BLaER1 (cell line): ENCODE measurements around the gene PTPRN2.
"Not testable (repeated sequence)": the region's sequence is repeated elsewhere in the genome, so short reads cannot be mapped to it uniquely, and the experiment has no call there.

Source experiments
- H3K27ac ChIP-seq: shearing (Covaris generic); formaldehyde crosslinking; 2 replicates; pipeline ENCODE4 v1.8.1; 2022
- H3K27me3 ChIP-seq: shearing (Covaris generic); formaldehyde crosslinking; 2 replicates; pipeline ENCODE4 v1.8.1; 2022
- H3K36me3 ChIP-seq: shearing (Covaris generic); formaldehyde crosslinking; 2 replicates; pipeline ENCODE4 v1.8.1; 2022
- H3K4me1 ChIP-seq: shearing (Covaris generic); formaldehyde crosslinking; 2 replicates; pipeline ENCODE4 v1.8.1; 2022
- H3K4me2 ChIP-seq: shearing (Covaris generic); formaldehyde crosslinking; 2 replicates; pipeline ENCODE4 v1.8.1; 2022
- H3K4me3 ChIP-seq: shearing (Covaris generic); formaldehyde crosslinking; 2 replicates; pipeline ENCODE4 v1.8.1; 2022
- H3K9ac ChIP-seq: shearing (Covaris generic); formaldehyde crosslinking; 2 replicates; pipeline ENCODE4 v1.8.1; 2022
- H3K9me3 ChIP-seq: shearing (Covaris generic); formaldehyde crosslinking; 2 replicates; pipeline ENCODE4 v1.8.1; 2022
- H4K20me1 ChIP-seq: shearing (Covaris generic); formaldehyde crosslinking; 2 replicates; pipeline ENCODE4 v1.8.1; 2022
- Cebpa-rat ChIP-seq: shearing (Covaris generic); IDR thresholded peaks from 2 replicates; pipeline ENCODE4 v1.8.1; 2022

The PTPRN2 gene

DNA sequence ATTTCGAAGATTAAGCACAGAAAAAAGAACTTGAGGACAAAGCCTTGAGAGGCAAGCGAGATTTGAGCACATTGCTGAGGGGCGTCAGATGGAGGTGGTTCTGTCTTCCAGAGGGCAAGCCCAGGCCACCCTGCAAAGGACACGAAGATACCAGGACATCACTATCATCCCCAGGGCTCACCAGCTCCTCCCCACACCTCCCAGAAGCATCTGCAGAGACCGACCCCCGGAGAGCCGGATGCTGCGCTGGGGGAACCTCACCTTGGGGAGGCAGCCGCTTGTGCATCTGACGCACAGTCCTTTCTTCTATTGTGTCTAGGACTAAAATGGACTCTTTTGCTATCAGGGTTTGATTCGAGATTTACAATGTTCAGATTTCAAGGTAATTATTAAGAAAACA is 991.2 kb downstream of the PTPRN2 start:
- Histone ChIP-seq H3K9ac (no peak overlapping the region), H3K4me2 (no peak overlapping the region), H3K27ac (no peak overlapping the region), H3K27me3 (no peaks in the 10 kb centered on the region), H3K9me3 (no peaks in the 10 kb centered on the region), H3K4me3 (no peak overlapping the region), H4K20me1 (no peaks in the 10 kb centered on the region), H3K36me3 (peaks cover 5% of the 10 kb centered on the region; the same call in 1 of the 2 replicates), H3K4me1 (0 out of 2 replicates have a peak, but pooled peaks cover 5% of the 10 kb centered on the region)
- TF ChIP-seq Cebpa-rat, result no peak

DNA sequence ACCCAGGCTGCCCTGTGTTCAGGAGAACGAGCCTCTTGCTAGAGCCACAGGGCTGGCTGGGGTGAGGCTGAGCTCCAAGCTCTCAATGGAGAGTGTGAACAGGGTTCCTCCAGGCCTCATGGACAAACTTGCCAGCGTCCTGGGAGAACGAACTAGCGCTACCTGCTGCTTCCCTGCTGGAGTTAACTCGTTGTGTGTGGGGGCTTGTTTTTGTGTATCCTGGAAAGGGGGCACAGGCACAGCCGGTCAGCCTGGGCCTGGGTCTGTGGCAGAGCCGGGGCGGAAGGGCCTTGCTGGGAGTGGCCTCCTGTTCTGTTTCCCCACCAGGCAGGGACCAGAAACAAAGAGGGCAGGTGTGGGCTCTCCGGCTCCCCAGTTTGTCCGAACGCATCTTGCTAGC is 991.6 kb downstream of the PTPRN2 start:
- no peaks in the 10 kb centered on the region for H4K20me1 ChIP-seq
- no peak overlapping the region for H3K4me2 ChIP-seq
- H3K4me1 ChIP-seq, result 0 out of 2 replicates have a peak, but pooled peaks cover 5% of the 10 kb centered on the region
- H3K27ac ChIP-seq, result no peak overlapping the region
- TF ChIP-seq Cebpa-rat, result no peak
- H3K27me3 ChIP-seq, result no peaks in the 10 kb centered on the region
- H3K36me3 ChIP-seq, result peaks cover 5% of the 10 kb centered on the region; the same call in 1 of the 2 replicates
- no peak overlapping the region for H3K9ac ChIP-seq
- no peak overlapping the region for H3K4me3 ChIP-seq
- no peaks in the 10 kb centered on the region for H3K9me3 ChIP-seq

DNA sequence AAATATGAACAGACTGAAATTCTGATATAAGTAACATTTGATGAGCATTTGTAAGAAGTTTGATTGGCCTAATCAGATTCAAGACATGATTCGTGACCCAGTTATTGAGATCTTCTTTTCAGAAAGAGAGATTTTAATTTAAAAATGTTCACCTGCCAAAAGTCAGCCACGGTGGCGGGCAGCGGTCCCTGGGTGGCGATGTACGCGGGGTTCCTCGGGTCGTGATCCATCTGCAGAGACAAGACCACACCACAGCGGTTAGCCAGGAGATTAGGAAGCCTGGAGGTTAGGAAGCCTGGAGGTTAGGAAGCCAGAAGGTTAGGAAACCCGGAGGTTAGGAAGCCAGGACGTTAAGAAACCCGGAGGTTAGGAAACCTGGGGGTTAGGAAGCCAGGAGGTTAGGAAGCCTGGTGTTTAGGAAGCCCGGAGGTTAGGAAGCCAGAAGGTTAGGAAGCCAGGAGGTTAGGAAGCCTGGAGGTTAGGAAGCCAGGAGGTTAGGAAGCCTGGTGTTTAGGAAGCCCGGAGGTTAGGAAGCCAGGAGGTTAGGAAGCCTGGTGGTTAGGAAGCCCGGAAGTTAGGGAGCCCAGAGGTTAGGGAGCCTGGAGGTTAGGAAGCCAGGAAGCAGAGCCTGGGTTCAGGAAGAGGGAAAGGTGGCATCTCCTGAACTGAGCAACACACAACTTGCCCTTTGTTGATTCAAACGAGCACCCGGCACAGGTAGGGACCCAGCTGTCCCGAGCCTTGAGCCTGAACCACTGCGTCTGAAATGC is 992.4 kb downstream of the PTPRN2 start:
- H3K9ac ChIP-seq, result no peak overlapping the region
- no peaks in the 10 kb centered on the region for H4K20me1 ChIP-seq
- H3K4me3 ChIP-seq, result no peak overlapping the region
- H3K27me3 ChIP-seq, result no peaks in the 10 kb centered on the region
- H3K36me3 ChIP-seq, result peaks cover 5% of the 10 kb centered on the region; the same call in 1 of the 2 replicates
- H3K4me2 ChIP-seq, result no peak overlapping the region
- no peak for TF ChIP-seq Cebpa-rat
- H3K9me3 ChIP-seq, result no peaks in the 10 kb centered on the region
- 0 out of 2 replicates have a peak, but pooled peaks cover 5% of the 10 kb centered on the region for H3K4me1 ChIP-seq
- H3K27ac ChIP-seq, result no peak overlapping the region

DNA sequence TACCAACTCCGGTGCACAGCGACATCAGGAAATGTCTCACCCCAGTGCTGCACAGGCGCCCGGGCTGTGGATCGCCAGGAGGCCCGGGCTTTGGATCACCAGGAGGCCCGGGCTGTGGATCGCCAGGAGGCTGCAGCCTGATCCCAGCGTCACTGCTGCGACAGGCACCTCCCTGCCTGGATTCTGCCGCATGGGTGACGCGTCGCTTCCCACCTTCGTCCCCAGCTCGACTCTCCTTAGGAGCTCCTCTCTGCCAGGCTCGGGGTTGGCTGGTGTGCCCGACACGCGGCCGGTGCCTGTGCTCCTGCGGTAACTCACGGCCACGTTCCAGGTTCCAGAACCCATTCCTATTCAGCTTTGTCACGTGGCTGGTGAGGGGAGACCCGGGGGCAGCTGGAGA is 993.3 kb downstream of the PTPRN2 start:
- Histone ChIP-seq H3K4me3 (no peak overlapping the region), H3K4me2 (no peak overlapping the region), H3K9ac (no peak overlapping the region), H3K36me3 (peaks cover 5% of the 10 kb centered on the region; the same call in 1 of the 2 replicates), H3K27me3 (no peaks in the 10 kb centered on the region), H3K9me3 (no peaks in the 10 kb centered on the region), H4K20me1 (no peaks in the 10 kb centered on the region), H3K27ac (no peak overlapping the region), H3K4me1 (0 out of 2 replicates have a peak, but pooled peaks cover 5% of the 10 kb centered on the region)
- no peak for TF ChIP-seq Cebpa-rat

DNA sequence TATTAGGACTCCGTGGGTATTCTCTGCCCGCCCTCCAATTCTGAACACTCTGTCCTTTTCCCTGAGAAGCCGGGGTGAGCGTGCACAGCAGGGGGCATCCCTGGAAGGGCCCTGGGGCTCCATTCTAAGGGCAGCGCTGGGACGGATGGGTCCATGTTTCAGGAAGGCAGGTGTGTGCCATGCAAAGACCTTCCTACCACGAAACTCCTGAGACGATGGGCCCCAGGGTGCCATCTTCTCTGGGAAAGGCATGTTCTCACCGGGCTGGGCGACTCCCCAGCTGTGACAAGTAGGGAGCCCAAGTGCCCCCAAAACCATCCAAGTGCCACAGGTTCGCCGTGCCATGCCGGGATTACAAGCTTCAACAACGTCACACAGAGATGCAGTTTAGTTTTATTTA is 994.1 kb downstream of the PTPRN2 start:
- Histone ChIP-seq H3K27me3 (no peaks in the 10 kb centered on the region), H4K20me1 (no peaks in the 10 kb centered on the region), H3K27ac (no peak overlapping the region), H3K9me3 (no peaks in the 10 kb centered on the region), H3K4me1 (peaks cover 11% of the 10 kb centered on the region), H3K36me3 (peaks cover 5% of the 10 kb centered on the region; the same call in 1 of the 2 replicates), H3K9ac (no peak overlapping the region), H3K4me2 (no peak overlapping the region), H3K4me3 (no peak overlapping the region)
- TF ChIP-seq Cebpa-rat, result no peak

DNA sequence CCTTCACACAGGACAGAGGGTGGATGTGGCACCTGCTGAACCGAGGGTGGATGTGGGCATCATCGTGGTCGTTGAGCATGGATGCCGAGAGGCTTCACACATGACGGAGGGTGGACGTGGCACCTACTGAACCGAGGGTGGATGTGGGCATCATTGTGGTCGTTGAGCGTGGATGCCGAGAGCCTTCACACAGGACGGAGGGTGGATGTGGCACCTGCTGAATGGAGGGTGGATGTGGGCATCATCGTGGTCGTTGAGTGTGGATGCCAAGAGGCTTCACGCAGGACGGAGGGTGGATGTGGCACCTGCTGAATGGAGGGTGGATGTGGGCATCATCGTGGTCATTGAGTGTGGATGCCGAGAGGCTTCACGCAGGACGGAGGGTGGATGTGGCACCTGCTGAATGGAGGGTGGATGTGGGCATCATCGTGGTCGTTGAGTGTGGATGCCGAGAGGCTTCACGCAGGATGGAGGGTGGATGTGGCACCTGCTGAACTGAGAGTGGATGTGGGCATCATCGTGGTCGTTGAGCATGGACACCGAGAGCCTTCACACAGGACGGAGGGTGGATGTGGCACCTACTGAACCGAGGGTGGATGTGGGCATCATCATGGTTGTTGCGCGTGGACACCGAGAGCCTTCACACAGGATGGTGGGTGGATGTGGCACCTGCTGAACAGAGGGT is 994.8 kb downstream of the PTPRN2 start:
- H3K27ac ChIP-seq, H3K27me3 ChIP-seq, H3K9ac ChIP-seq, H4K20me1 ChIP-seq, H3K9me3 ChIP-seq, H3K36me3 ChIP-seq, H3K4me3 ChIP-seq, H3K4me2 ChIP-seq: not testable (repeated sequence)
- peaks cover 16% of the 10 kb centered on the region for H3K4me1 ChIP-seq

DNA sequence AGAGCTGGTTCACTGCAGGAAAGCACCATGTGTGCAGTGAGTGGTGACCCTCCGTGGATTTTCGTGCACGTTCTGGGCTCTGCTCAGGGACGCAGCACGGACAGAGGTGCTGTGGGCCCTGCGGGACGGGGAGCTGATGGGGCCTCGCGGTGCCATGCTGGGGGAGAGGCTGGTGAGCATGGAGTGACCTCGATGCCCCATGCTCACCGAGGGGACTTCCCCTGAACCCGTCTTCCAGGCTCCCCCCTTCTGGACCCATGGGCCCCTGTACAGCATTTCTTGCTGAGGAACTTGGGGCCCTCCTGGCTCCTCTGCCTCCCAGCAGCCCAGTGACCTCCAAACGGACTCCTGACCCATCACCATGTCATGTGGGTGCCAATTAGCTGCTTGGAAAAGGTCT is 997.1 kb downstream of the PTPRN2 start:
- Histone ChIP-seq H3K4me2 (no peak overlapping the region), H3K27ac (no peak overlapping the region), H4K20me1 (no peaks in the 10 kb centered on the region), H3K4me3 (no peak overlapping the region), H3K4me1 (peaks cover 36% of the 10 kb centered on the region), H3K9me3 (no peaks in the 10 kb centered on the region), H3K9ac (no peak overlapping the region), H3K27me3 (no peaks in the 10 kb centered on the region), H3K36me3 (peaks cover 5% of the 10 kb centered on the region; the same call in 1 of the 2 replicates)
- TF ChIP-seq Cebpa-rat, result no peak

DNA sequence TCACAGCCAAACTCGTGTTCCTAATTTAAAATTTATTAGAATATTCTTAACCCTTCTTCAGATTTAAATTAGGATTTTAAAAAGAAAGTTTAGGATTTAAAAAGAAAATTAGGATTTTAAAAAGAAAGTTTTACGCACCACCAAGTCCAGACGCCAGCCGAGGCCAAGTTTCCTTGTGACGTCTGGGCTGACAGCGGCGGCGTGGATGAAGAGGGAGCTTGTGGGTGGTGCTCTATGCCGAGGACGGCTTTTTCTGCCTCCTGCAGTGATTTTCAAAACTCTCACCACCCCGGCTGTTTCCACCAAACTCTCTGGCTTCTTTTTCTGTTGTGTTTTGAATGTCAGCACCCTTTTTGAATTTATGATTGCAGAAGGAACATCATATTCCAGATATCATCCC is 997.9 kb downstream of the PTPRN2 start:
- Histone ChIP-seq H4K20me1 (no peaks in the 10 kb centered on the region), H3K4me2 (no peak overlapping the region), H3K27me3 (no peaks in the 10 kb centered on the region), H3K36me3 (peaks cover 5% of the 10 kb centered on the region; the same call in 1 of the 2 replicates), H3K27ac (no peak overlapping the region), H3K4me1 (peaks cover 45% of the 10 kb centered on the region), H3K9ac (no peak overlapping the region), H3K9me3 (no peaks in the 10 kb centered on the region), H3K4me3 (no peak overlapping the region)
- no peak for TF ChIP-seq Cebpa-rat

DNA sequence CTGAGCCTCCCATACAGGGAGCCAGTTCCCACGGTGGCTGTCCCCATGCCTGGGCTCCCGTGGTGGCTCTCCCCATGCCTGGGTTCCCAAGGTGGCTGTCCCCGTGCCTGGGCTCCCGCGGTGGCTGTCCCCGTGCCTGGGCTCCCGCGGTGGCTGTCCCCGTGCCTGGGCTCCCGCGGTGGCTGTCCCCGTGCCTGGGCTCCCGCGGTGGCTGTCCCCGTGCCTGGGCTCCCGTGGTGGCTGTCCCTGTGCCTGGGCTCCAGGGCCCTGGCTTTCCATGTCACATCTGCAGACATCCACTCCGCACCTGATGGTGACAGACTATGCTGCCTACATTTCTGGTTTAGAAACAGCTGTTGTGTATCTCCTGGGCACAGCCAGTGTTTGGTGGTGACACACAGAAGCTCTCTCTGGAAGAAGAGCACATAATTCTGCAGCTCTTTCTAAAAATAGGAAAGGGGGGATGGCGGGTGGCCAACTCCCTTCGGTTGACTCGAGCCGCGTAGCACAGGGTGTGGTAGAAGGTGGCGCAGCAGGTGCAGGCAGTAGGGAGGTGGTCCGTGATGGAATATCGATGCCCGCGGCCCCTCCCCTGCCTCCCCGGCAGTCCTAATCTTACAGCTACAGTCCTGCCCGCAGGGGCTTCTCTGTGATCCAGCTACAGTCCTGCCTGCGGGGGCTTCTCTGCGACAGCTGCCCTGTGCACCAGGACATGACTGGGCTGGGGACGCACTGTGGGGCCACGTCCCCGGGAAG is 999.6 kb downstream of the PTPRN2 start:
- Histone ChIP-seq H3K4me1 (peaks cover 52% of the 10 kb centered on the region), H3K27me3 (no peaks in the 10 kb centered on the region)
- no peak for TF ChIP-seq Cebpa-rat

More for the DNA sequence above, 999.6 kb downstream of the PTPRN2 start:
- H3K36me3 ChIP-seq, result no peaks in the 10 kb centered on the region
- H3K4me2 ChIP-seq, result peak overlapping the region; percentile 59
- no peak overlapping the region for H3K9ac ChIP-seq
- H4K20me1 ChIP-seq, result no peaks in the 10 kb centered on the region
- H3K9me3 ChIP-seq, result no peaks in the 10 kb centered on the region
- H3K27ac ChIP-seq, result no peak overlapping the region
- H3K4me3 ChIP-seq, result no peak overlapping the region
